Measurements from ENCODE around the gene LEFTY1. TPM values are rescaled to one million over a fixed set of nuclear protein-coding genes. Genes with fewer than 3 reads are reported as not detected.
A peak's percentile ranks its signal among the peaks of the same experiment; 100 is the strongest.

The LEFTY1 gene
- total RNA-seq, 4 donors from 2014 or later = 0.35 to 1.4 TPM; not detected in 2

DNA sequence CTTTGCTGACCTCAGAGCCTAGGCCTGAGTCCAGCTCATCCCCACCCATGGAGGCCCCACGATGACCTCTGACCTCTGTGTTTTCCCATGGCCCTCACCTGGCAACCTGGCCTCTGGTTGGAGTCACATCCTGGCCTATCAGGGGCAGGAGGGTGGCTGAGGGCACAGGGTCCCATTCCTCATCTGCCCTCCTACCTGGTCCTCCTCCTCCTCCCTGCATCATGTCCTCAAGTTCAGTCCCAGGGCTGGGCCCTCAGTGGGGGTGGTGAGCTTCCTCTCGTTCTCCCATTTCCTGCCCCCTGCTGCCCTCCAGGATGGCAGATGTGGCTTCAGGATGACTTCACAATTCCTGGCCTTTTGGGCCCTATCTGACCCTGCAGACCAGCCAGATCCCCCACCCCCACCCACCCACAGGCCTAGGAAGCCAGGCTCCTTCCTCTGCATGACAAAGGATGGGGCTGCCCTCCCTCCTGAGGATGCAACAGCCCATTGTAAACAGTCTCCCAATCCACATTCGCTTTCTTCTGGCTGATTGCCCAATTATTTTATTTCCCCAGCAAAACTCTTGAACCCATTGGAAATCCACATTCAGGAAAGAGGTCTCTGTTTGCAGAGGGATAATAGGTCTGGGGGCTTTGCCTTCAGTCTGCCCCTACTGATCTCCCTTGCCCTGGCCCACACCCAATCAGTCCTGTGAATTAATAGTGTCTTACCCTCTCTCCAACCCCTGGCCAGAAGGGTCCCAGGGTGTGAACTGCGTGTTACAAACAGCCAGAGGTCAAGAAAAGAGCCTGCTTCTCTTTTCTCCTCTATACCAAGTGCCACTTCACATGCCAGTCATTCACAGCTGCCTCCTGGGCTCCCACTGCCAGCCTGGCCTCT, 10.3 kb upstream of the LEFTY1 start:
- peak; percentile 10 for ATAC-seq
- no peak overlapping the region for H3K4me3 ChIP-seq
- no peak for TF ChIP-seq POLR2A (IDR thresholded peaks at IDR 0.05)
- TF ChIP-seq POLR2AphosphoS5 (IDR thresholded peaks at IDR 0.05) = no peak
- TF ChIP-seq CTCF (IDR thresholded peaks at IDR 0.05) = no peak
- no peak for TF ChIP-seq EP300 (IDR thresholded peaks at IDR 0.05)
- no peaks in the 10 kb centered on the region for H3K9me3 ChIP-seq
- no peaks in the 10 kb centered on the region for H3K27me3 ChIP-seq
- no peaks in the 10 kb centered on the region for H3K36me3 ChIP-seq
- no peaks in the 10 kb centered on the region for H3K4me1 ChIP-seq
- WGBS, 2 donors (ENCODE audit: low coverage in 1 of 2) = 60 to 71% methylated on average over 2 to 3 of the region's 4 CpGs
- H3K27ac ChIP-seq = no peak overlapping the region

DNA sequence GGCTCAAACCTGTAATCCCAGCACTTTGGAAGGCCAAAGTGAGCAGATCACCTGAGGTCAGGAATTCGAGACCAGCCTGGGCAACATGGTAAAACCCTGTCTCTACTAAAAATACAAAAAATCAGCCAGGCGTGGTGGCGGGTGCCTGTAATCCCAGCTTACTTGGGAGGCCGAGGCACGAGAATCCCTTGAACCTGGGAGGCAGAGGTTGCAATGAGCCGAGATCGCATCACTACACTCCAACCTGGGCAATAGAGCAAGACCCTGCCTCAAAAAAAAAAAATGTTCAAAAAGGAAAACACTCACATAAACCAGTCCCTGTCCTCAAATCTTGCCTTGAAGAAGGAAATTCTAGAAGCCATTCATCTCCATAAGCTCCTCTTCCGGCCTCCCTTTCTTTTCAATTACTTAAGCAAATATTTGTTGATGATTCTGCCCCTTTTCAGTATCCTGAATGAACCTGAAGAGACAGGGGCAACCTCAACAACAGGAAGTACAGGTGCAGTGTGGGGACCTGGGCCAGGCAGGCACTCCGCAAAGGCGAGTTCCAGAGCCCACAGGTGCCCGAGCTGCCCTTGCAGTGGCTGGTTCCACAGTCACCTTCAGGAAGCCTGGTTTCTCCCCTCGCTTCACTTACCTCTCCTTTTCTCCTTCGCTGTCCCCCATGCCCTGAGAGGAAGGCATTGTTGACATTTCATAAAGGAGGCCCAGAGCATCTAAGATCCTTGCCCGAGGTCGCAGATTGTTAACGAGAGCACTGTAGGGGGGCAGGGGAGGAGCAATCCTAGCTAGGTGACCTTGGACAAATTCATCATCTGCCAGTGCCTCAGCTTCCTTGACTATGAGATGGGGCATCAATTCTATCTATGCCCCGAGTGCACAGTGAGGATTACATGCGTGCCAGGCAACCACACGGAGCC, 8.9 kb upstream of the LEFTY1 start:
- H3K9me3 ChIP-seq = no peaks in the 10 kb centered on the region
- ATAC-seq = no peak
- H3K4me1 ChIP-seq = no peaks in the 10 kb centered on the region
- no peak overlapping the region for H3K27ac ChIP-seq
- no peak overlapping the region for H3K4me3 ChIP-seq
- H3K27me3 ChIP-seq = no peaks in the 10 kb centered on the region
- TF ChIP-seq POLR2A (IDR thresholded peaks at IDR 0.05) = no peak
- 92% methylated on average over 3 to 15 of the region's 19 CpGs for WGBS, 2 donors (ENCODE audit: low coverage in 1 of 2)
- no peaks in the 10 kb centered on the region for H3K36me3 ChIP-seq

GRCh38 chr1:225896937-225897549, 8.1 kb upstream of the LEFTY1 start:
- no peak for ATAC-seq
- WGBS, 2 donors (ENCODE audit: low coverage in 1 of 2) = 36 to 62% methylated on average over 3 to 5 of the region's 7 CpGs
- H3K27me3 ChIP-seq = no peaks in the 10 kb centered on the region

GRCh38 chr1:225896494-225896893, 7.5 kb upstream of the LEFTY1 start:
- no peaks in the 10 kb centered on the region for H3K27me3 ChIP-seq
- H3K4me1 ChIP-seq = no peaks in the 10 kb centered on the region
- H3K27ac ChIP-seq = no peak overlapping the region
- WGBS, 2 donors (ENCODE audit: low coverage in 1 of 2) = 21 to 36% methylated on average over 5 of the region's 5 CpGs
- TF ChIP-seq POLR2A (IDR thresholded peaks at IDR 0.05) (no peak), CTCF (IDR thresholded peaks at IDR 0.05) (no peak), EP300 (IDR thresholded peaks at IDR 0.05) (no peak), POLR2AphosphoS5 (IDR thresholded peaks at IDR 0.05) (no peak)
- no peaks in the 10 kb centered on the region for H3K9me3 ChIP-seq
- H3K36me3 ChIP-seq = no peaks in the 10 kb centered on the region
- H3K4me3 ChIP-seq = no peak overlapping the region
- ATAC-seq = no peak

More at GRCh38 chr1:225896937-225897549, 8.1 kb upstream of the LEFTY1 start:
- Histone ChIP-seq H3K9me3 (no peaks in the 10 kb centered on the region), H3K27ac (no peak overlapping the region), H3K4me1 (no peaks in the 10 kb centered on the region), H3K36me3 (no peaks in the 10 kb centered on the region), H3K4me3 (no peak overlapping the region)
- TF ChIP-seq EP300 (IDR thresholded peaks at IDR 0.05) = no peak
- no peak for TF ChIP-seq CTCF (IDR thresholded peaks at IDR 0.05)
- no peak for TF ChIP-seq POLR2AphosphoS5 (IDR thresholded peaks at IDR 0.05)
- no peak for TF ChIP-seq POLR2A (IDR thresholded peaks at IDR 0.05)

DNA sequence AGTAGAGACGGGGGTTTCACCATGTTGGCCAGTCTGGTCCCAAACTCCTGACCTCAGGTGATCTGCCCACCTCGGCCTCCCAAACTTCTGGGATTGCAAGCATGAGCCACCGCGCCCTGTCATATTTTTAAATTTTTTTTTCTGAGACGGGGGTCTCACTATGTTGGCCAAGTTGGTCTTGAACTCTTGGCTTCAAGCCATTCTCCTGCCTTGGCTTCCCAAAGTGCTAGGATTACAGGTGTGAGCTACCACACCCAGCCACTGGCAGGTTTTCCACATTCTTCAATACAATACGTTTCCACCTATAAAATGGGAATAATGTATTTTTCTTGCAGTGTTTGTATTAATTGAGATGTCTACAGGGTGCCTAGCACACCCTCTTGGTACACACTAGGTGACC, 3.4 kb upstream of the LEFTY1 start:
- no peak for TF ChIP-seq CTCF (IDR thresholded peaks at IDR 0.05)
- TF ChIP-seq POLR2AphosphoS5 (IDR thresholded peaks at IDR 0.05) = no peak
- no peak for TF ChIP-seq POLR2A (IDR thresholded peaks at IDR 0.05)
- no peak for TF ChIP-seq EP300 (IDR thresholded peaks at IDR 0.05)
- no peak for ATAC-seq
- Histone ChIP-seq H3K36me3 (no peaks in the 10 kb centered on the region), H3K27me3 (peaks cover 14% of the 10 kb centered on the region), H3K4me1 (peaks cover 0 to 6% (median 0%) of the 10 kb centered on the region in 3 donors), H3K9me3 (no peaks in the 10 kb centered on the region), H3K4me3 (no peak overlapping the region), H3K27ac (no peak overlapping the region)
- WGBS, 2 donors (ENCODE audit: low coverage in 1 of 2) = 37 to 95% methylated on average over 2 to 6 of the region's 6 CpGs

Measured in gastroesophageal sphincter (tissue), 4 donors.